DMS114 treated with DMSO at 0.1 percent for 48 hours (cell line): ENCODE data around the gene BEND7.
A peak's percentile ranks its signal among the peaks of the same experiment; 100 is the strongest.
"Not testable (repeated sequence)": the region's sequence is repeated elsewhere in the genome, so short reads cannot be mapped to it uniquely, and the experiment has no call there.

ENCODE experiments used
- DNase-seq: peaks from one replicate; lab custom pipeline; 2025; ENCODE audit not compliant: unreplicated experiment; lab: John Stamatoyannopoulos, UW

BEND7 gene

GRCh38 chr10:13483951-13484350 lies 44.9 kb downstream of the BEND7 start:
- no peak for DNase-seq

- DNase-seq: no peak
Measured at GRCh38 chr10:13483073-13483472, 45.7 kb downstream of the BEND7 start.

DNA sequence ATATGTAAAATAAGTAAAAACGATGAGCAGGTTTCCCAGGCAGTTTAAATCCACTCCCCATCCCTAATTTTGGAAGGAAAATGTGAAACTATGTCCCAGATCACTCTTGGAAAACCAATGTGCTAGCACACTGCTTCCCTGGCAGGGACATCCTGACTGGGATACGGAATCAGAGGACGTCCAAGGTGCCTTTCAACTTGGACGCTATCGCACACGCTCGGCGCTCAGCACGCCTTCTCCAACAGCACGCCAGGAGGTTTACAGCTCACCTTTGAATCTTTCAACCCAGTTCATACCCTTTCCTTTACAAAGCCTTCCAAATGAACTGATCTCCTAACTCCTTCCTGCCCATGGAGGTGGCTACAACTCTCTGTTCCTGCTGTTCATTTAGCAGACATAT lies 47.1 kb downstream of the BEND7 start:
- DNase-seq: no peak

GRCh38 chr10:13475124-13475523 lies 53.7 kb downstream of the BEND7 start:
- no peak for DNase-seq

GRCh38 chr10:13473986-13474385 lies 54.8 kb downstream of the BEND7 start:
- no peak for DNase-seq

DNA sequence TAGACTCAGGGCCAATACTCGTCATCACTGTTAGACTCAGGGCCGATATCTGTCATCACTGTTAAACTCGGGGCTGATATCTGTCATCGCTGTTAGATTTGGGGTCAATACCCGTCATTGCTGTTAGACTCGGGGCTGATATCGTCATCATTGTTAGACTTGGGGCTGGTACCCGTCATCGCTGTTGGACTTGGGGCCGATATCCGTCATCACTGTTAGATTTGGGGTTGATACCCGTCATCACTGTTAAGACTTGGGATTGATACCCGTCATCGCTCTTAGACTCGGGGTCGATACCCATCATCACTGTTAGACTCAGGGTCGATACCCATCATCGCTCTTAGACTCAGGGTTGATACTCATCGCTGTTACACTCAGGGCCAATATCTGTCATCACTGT lies 56.5 kb downstream of the BEND7 start:
- DNase-seq: no peak

- DNase-seq: no peak
Measured at GRCh38 chr10:13470270-13470669, 58.5 kb downstream of the BEND7 start.

DNA sequence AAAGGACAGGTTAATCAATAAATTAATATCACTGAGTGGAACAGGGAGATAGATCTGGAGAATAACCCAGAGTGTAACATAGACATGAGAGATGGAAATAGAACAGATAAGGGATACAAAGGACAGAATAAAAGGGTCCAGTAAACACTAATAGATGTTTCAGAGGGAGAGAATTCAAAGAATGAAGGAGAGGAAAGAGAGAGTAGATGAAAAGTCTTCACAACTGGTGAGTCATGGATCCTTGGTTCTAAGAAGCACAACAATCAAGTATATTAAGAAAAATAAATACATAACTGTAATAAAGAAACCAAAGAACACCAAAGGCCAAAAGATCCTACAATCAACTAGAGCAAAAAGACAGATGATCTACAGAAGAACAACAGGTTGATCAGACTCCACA lies 66.3 kb downstream of the BEND7 start:
- DNase-seq: no peak

- no peak for DNase-seq
Measured at GRCh38 chr10:13458687-13459012, 70.2 kb downstream of the BEND7 start.

DNA sequence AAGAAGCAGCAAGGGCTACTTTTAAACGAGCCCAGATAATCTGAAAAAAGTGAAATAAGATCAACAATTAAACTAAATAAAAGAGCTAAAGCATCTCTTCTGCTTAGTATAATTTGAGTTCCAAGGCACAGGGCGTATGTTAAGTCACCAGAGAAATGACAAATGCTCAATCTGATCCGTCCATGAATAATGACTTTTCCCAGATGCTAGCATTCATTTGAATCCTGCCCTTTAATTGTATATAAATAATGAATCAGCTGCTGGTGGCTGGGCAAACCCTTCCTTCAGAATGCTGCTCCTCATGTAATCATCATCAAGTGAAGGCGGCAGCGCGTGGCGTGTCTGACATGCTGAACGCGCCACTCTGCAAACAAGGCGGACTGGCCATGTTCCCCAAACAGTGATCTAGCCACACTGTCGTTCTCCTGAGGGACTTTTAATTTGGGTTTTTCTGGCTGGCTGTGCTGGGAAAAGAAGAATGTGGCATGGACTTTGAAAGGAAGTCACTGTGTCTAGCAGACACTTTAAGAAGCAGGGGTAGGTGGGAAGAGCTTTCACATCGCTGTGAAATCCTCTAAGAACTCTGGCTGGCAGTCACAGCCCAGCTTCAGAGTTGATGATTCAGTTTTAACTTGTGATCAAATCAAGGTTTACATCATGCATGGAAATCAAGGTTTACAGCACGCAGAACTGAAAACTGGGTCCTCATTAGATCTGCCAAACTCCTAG lies 70.7 kb downstream of the BEND7 start:
- DNase-seq: no peak

DNA sequence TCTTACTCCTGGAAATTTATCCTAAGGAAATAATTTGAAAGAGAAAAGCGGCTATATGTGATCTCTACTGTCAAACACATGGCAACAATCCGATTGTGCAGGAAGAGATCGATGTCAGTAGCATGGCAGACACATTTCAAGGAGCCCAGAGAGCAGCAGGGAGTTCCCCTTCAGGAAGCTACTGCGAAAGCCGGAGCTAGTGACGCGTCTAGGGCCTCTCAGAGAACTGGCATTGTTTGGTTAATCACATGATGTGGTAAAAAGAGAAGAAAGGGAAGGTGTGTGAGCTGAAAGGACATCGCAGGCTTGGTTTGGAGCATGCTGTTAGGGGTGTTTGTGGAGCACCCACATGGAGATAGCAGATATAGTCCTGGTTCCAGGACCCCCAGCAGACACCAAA lies 74.9 kb downstream of the BEND7 start:
- no peak for DNase-seq

- no peak for DNase-seq
Measured at GRCh38 chr10:13450069-13450468, 78.7 kb downstream of the BEND7 start.

DNA sequence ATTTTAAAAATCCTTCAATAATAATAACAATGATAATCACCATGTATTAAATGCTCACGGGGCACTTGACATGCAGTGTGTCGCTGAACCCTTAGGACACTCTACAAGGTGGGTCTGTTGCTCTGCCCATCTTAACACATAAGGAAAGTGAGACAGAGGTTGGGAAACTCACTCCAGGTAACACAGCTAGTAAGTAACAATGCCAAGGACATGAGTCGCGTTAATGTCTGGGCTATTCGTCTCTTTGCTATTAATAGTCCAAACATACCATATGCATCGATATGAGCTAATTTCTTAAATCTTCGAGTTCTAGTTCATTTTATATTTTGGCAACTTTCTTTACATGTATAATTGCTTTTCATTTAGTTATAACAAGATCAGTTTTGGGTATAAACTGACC lies 79.5 kb downstream of the BEND7 start:
- no peak for DNase-seq

DNA sequence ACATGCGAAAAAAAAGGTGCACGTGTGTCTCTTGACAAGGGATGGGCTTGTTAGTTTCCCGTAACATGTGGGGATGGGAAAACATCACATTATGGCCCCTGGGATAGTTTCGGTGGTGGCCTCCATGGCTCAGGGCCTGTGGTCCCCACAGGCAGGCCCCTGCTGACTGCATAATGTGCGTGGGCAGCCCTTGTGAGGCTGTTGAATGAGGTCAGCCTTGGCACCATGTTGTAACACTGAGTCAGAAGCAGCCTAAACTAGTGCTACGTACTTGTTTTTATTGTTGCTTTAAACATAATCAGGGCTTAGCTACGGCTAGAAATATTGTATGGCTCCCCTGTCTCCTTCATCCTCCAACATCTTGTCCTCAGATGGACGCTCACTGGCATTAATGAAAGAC lies 80.6 kb downstream of the BEND7 start:
- DNase-seq: no peak

GRCh38 chr10:13445656-13446400 lies 83.0 kb downstream of the BEND7 start:
- DNase-seq: no peak

GRCh38 chr10:13441476-13441875 lies 87.3 kb downstream of the BEND7 start:
- DNase-seq: no peak

- peak; percentile 31 for DNase-seq
Measured at GRCh38 chr10:13440185-13441061, 88.4 kb downstream of the BEND7 start.

- DNase-seq: no peak
Measured at GRCh38 chr10:13439313-13440184, 89.3 kb downstream of the BEND7 start.

GRCh38 chr10:13437026-13437555 lies 91.7 kb downstream of the BEND7 start:
- DNase-seq: no peak

- not testable (repeated sequence) for DNase-seq
Measured at GRCh38 chr10:13427943-13428342, 100.9 kb downstream of the BEND7 start.

DNA sequence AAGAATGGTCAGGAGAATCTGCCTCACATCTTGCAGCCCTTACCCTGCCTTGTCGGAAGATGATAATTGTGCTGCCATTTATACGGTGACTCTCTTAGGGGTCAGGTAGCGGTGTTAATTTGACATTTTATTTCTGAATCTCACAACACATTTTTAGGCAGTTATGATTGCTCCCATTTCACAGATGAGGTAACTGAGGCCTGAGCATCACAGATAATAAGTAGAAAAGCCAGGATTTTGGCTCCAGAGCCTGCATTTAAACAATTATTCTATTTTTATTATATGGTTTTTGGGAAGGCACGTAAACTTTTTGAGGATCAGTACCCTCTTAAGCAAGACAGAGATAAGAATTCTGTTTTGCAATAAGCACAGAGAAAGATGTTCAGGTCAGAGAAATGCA lies 103.4 kb downstream of the BEND7 start:
- DNase-seq: no peak
